ENCODE data around the gene RFTN2.

DNA sequence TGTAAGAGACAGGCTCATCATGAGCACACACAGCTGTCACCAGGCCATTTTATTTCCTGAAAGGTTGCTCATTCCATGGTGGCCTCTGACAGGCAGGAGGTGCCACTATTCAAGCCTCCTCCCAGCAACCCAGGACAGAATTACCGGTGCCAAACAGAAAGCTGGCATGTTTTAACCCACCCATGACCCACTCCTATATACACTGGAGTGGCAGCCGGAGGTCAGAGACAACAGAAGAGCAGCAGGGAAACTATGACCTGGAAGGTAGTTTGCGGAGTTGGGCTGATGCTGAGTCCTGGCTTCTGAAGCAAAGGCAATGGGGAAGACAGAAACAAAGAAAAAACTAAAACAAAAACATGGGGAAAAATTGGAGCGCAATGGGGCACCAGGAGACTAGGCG is 2.3 kb downstream of the RFTN2 start:
- TF ChIP-seq POLR2A (IDR thresholded peaks at IDR 0.05), result no peak
- TF ChIP-seq, protein P1, sequence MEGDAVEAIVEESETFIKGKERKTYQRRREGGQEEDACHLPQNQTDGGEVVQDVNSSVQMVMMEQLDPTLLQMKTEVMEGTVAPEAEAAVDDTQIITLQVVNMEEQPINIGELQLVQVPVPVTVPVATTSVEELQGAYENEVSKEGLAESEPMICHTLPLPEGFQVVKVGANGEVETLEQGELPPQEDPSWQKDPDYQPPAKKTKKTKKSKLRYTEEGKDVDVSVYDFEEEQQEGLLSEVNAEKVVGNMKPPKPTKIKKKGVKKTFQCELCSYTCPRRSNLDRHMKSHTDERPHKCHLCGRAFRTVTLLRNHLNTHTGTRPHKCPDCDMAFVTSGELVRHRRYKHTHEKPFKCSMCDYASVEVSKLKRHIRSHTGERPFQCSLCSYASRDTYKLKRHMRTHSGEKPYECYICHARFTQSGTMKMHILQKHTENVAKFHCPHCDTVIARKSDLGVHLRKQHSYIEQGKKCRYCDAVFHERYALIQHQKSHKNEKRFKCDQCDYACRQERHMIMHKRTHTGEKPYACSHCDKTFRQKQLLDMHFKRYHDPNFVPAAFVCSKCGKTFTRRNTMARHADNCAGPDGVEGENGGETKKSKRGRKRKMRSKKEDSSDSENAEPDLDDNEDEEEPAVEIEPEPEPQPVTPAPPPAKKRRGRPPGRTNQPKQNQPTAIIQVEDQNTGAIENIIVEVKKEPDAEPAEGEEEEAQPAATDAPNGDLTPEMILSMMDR (IDR thresholded peaks at IDR 0.05), result no peak
- no peak for TF ChIP-seq POLR2AphosphoS5 (IDR thresholded peaks at IDR 0.05)
